Adrenal gland (tissue), 12 donors: ENCODE results near the gene ABCB4. TPM values are rescaled to one million over a fixed set of nuclear protein-coding genes. Genes with fewer than 3 reads are reported as not detected.
"Not testable (repeated sequence)": the region's sequence is repeated elsewhere in the genome, so short reads cannot be mapped to it uniquely, and the experiment has no call there.

Experiments used
- DNase-seq, 7 donors: peaks; one replicate each; pipeline ENCODE4 v3.0.0-alpha.2; 2019 to 2020
- H3K27ac ChIP-seq, 5 donors: fragments of 200-600 bp; sonication (generic) in 4 of 5; 1 replicate in 3 of 5; 2 replicates in 2 of 5; pipeline versions ENCODE4 v1.5.1 to v1.8.0; 2016 to 2020; ENCODE audit warnings: mild to moderate bottlenecking in 1 of 5
- H3K27me3 ChIP-seq: fragments of 200-600 bp; 2 replicates; pipeline ENCODE4 v1.8.0; 2021
- H3K36me3 ChIP-seq, 2 donors: fragments of 200-600 bp; replicated peaks in 1 of 2; 1 replicate in 1 of 2; 2 replicates in 1 of 2; pipeline versions ENCODE4 v1.5.1 to v1.8.0; 2018 to 2022
- H3K4me1 ChIP-seq, 2 donors: fragments of 200-600 bp; replicated peaks in 1 of 2; 1 replicate in 1 of 2; 2 replicates in 1 of 2; pipeline versions ENCODE4 v1.5.1 to v1.8.0; 2018 to 2021
- H3K4me3 ChIP-seq, 4 donors: fragments of 200-600 bp; sonication (generic) in 3 of 4; one replicate each; pipeline ENCODE4 v1.5.1; 2016 to 2018
- H3K9me3 ChIP-seq, 3 donors: fragments of 200-600 bp; sonication (generic) in 1 of 3; replicated peaks in 1 of 3; 1 replicate in 2 of 3; 2 replicates in 1 of 3; pipeline versions ENCODE4 v1.5.1 to v1.8.0; 2016 to 2021
- CTCF ChIP-seq, 6 experiments: fragments of 450-650 bp in 4 of 6; fragments of 200-600 bp in 2 of 6; sonication (generic) in 1 of 6; IDR thresholded peaks; 1 replicate in 5 of 6; 2 replicates in 1 of 6; pipeline versions ENCODE4 v1.5.1 to v1.8.0; 2016 to 2021; ENCODE audit warnings: antibody characterized with exemption in 6 of 6, mild to moderate bottlenecking in 2 of 6, moderate library complexity in 1 of 6
- POLR2A ChIP-seq, 2 donors: fragments of 450-650 bp; IDR thresholded peaks; one replicate each; pipeline ENCODE4 v1.6.1; 2017; ENCODE audit warnings: antibody characterized with exemption in 2 of 2, mild to moderate bottlenecking in 2 of 2, moderate library complexity in 1 of 2
- WGBS, 4 donors: extraction: QIAGEN DNeasy Blood & Tissue Kit in 2 of 4; methylation state at CpG; one replicate each; pipeline versions ENCODE4 v1.1.5 to v1.1.7; 2013 to 2017; 5-methylcytosine and 5-hydroxymethylcytosine counted together
- intact Hi-C, 2 donors: fragments of 100-400 bp; cut with DNase I; formaldehyde crosslinking; loops; one replicate each; pipeline versions ENCODE4 v1.14.1 to v1.15.0; 2022 to 2023
- polyA plus RNA-seq, 3 donors: library from polyadenylated mRNA; stranded (reverse); fragments of 200-250 nt in 2 of 3; fragments of 350-450 nt in 1 of 3; fragmentation: Illumina TruSeq in 1 of 3; extraction: RNeasy Lipid Tissue Mini Kit (QIAGEN cat#74804) in 1 of 3; gene quantifications; one replicate each; pipeline ENCODE4 v1.2.3, GENCODE V29; 2013 to 2014
- total RNA-seq, 9 donors: library from RNA; depleted of rRNA in 4 of 9; stranded (reverse); fragments of >200 nt in 4 of 9; fragments of 120-200 nt in 1 of 9; fragmentation: NEBNext Ultra II Directional in 1 of 9; extraction: Animal tissue kit (Norgen Biotek cat#: 25700) in 1 of 9; gene quantifications; one replicate each; pipeline versions ENCODE4 v1.1.0 to v1.2.4, GENCODE V29; 2013 to 2023
- donor health status: healthy with polysubstance abuse.
- donor health status: Bipolar disorder and iron deficiency.
- donor health status: DM: yes; HTN: yes; CAD: no.
- donor health status: DM: no; HTN: no; CAD: no.
- donor health status: DM: no; HTN: no; CAD: no.
- donor health status: DM: yes; HTN: yes; CAD: no.

ABCB4 gene
- total and polyA plus RNA-seq, 12 donors = 5.9 to 62.6 (median 13.2) TPM

- DNase-seq = no peak
- H3K9me3 ChIP-seq = no peaks in the 10 kb centered on the region
- TF ChIP-seq POLR2A (IDR thresholded peaks at IDR 0.05) = no peak
- TF ChIP-seq CTCF (IDR thresholded peaks at IDR 0.05) = no peak
- H3K36me3 ChIP-seq = no peaks in the 10 kb centered on the region
- intact Hi-C loops = no loop called here
- H3K4me1 ChIP-seq = peaks cover 3 to 15% of the 10 kb centered on the region in 2 donors
- WGBS, 4 donors = 51 to 78% (median 71%) methylated on average over 2 of the region's 2 CpGs
- H3K27me3 ChIP-seq = no peaks in the 10 kb centered on the region
- no peak overlapping the region for H3K27ac ChIP-seq
- no peak overlapping the region for H3K4me3 ChIP-seq
Observed at GRCh38 chr7:87473192-87473591, 2.3 kb downstream of the ABCB4 start.

GRCh38 chr7:87471473-87471872 lies 4.0 kb downstream of the ABCB4 start:
- Histone ChIP-seq H3K27ac (no peak overlapping the region), H3K4me3 (no peak overlapping the region), H3K36me3 (no peaks in the 10 kb centered on the region), H3K4me1 (peaks cover 3 to 15% of the 10 kb centered on the region in 2 donors), H3K27me3 (no peaks in the 10 kb centered on the region), H3K9me3 (no peaks in the 10 kb centered on the region)
- intact Hi-C loops = no loop called here
- no peak for DNase-seq
- WGBS, 4 donors = 87 to 93% (median 90%) methylated on average over 2 of the region's 2 CpGs
- no peak for TF ChIP-seq POLR2A (IDR thresholded peaks at IDR 0.05)
- no peak for TF ChIP-seq CTCF (IDR thresholded peaks at IDR 0.05)

GRCh38 chr7:87469204-87469603 lies 6.3 kb downstream of the ABCB4 start:
- H3K36me3 ChIP-seq, H3K9me3 ChIP-seq, H3K27ac ChIP-seq, DNase-seq, H3K4me1 ChIP-seq, intact Hi-C loops, H3K4me3 ChIP-seq, H3K27me3 ChIP-seq: not testable (repeated sequence)

GRCh38 chr7:87465534-87465880 lies 10.0 kb downstream of the ABCB4 start:
- H3K9me3 ChIP-seq, H3K36me3 ChIP-seq, H3K27me3 ChIP-seq, DNase-seq, H3K4me3 ChIP-seq, H3K27ac ChIP-seq, intact Hi-C loops, H3K4me1 ChIP-seq: not testable (repeated sequence)
- WGBS, 4 donors = 85 to 100% (median 94%) methylated on average over 5 to 7 of the region's 7 CpGs

GRCh38 chr7:87464830-87465533 lies 10.5 kb downstream of the ABCB4 start:
- H3K4me1 ChIP-seq, H3K27ac ChIP-seq, H3K27me3 ChIP-seq, H3K36me3 ChIP-seq, intact Hi-C loops, H3K4me3 ChIP-seq, DNase-seq, H3K9me3 ChIP-seq: not testable (repeated sequence)
- 82 to 87% (median 84%) methylated on average over 11 to 16 of the region's 16 CpGs for WGBS, 4 donors

GRCh38 chr7:87463982-87464381 lies 11.5 kb downstream of the ABCB4 start:
- WGBS, 4 donors = 53 to 80% (median 73%) methylated on average over 2 of the region's 2 CpGs

GRCh38 chr7:87460444-87460843 lies 15.0 kb downstream of the ABCB4 start:
- H3K36me3 ChIP-seq, H3K27me3 ChIP-seq, intact Hi-C loops, H3K9me3 ChIP-seq, H3K4me1 ChIP-seq, H3K27ac ChIP-seq, H3K4me3 ChIP-seq, DNase-seq: not testable (repeated sequence)
- WGBS, 4 donors = 94 to 98% (median 97%) methylated on average over 3 of the region's 3 CpGs

More at GRCh38 chr7:87463982-87464381, 11.5 kb downstream of the ABCB4 start:
- Histone ChIP-seq H3K36me3 (no peaks in the 10 kb centered on the region), H3K9me3 (no peaks in the 10 kb centered on the region), H3K27me3 (no peaks in the 10 kb centered on the region), H3K4me1 (no peaks in the 10 kb centered on the region), H3K27ac (no peak overlapping the region), H3K4me3 (no peak overlapping the region)
- intact Hi-C loops = no loop called here
- peak in 2 of 7 donors; percentile 23 to 30 for DNase-seq
- TF ChIP-seq POLR2A (IDR thresholded peaks at IDR 0.05) (no peak), CTCF (IDR thresholded peaks at IDR 0.05) (no peak)
